H1 (cell line): ENCODE measurements around the gene RNF157. TPM values are rescaled to one million over a fixed set of nuclear protein-coding genes. Genes with fewer than 3 reads are reported as not detected.
A peak's percentile ranks its signal among the peaks of the same experiment; 100 is the strongest.

Experiments
- CTCF ChIA-PET: fragments of 300-600 bp; sonication (Branson Sonifier 250); formaldehyde crosslinking; loops from one replicate; lab custom pipeline; 2021; ENCODE audit not compliant: partially characterized antibody; lab: Charles Lee
- POLR2A ChIA-PET: fragments of 300-600 bp; sonication (Branson Sonifier 250); formaldehyde crosslinking; loops from one replicate; lab custom pipeline; 2021; ENCODE audit warnings: inconsistent platforms; ENCODE audit not compliant: partially characterized antibody; lab: Charles Lee
- DNase-seq, 2 experiments: peaks; one replicate each; pipeline versions ENCODE4 v3.0.0 to v3.0.0-alpha.2; 2010 to 2022; ENCODE audit warnings: low spot score in 2 of 2, low read depth in 1 of 2, mixed read lengths in 1 of 2
- FAIRE-seq: peaks from 2 replicates; lab custom pipeline; 2011; peaks lifted over from hg19 to GRCh38; lab: Jason Lieb, UNC
- H2AFZ ChIP-seq: 2 replicates; pipeline ENCODE4 v1.8.1; 2012; ENCODE audit warnings: low read length, inconsistent platforms
- H2AK5ac ChIP-seq: 2 replicates; pipeline ENCODE4 v1.6.1; 2013; ENCODE audit warnings: low read depth, low read length
- H2BK120ac ChIP-seq: replicated peaks from 2 replicates; pipeline ENCODE3; 2013; ENCODE audit warnings: low read depth, low read length, inconsistent platforms
- H2BK12ac ChIP-seq: 2 replicates; pipeline ENCODE4 v1.6.1; 2013; ENCODE audit warnings: low read depth, low read length
- H2BK15ac ChIP-seq: 2 replicates; pipeline ENCODE4 v1.6.1; 2013; ENCODE audit warnings: low read length
- H2BK20ac ChIP-seq: 2 replicates; pipeline ENCODE4 v1.6.1; 2013; ENCODE audit warnings: low read length
- H2BK5ac ChIP-seq: 2 replicates; pipeline ENCODE4 v1.6.1; 2013; ENCODE audit warnings: low read depth, low read length
- H3K14ac ChIP-seq: 2 replicates; pipeline ENCODE4 v1.6.1; 2013; ENCODE audit warnings: inconsistent platforms; ENCODE audit not compliant: insufficient read length
- H3K18ac ChIP-seq: 2 replicates; pipeline ENCODE4 v1.6.1; 2013; ENCODE audit warnings: low read length; ENCODE audit errors: extremely low read depth
- H3K23ac ChIP-seq: 2 replicates; pipeline ENCODE4 v1.6.1; 2013; ENCODE audit warnings: inconsistent platforms; ENCODE audit not compliant: insufficient read length
- H3K23me2 ChIP-seq: 2 replicates; pipeline ENCODE4 v1.6.1; 2013; ENCODE audit warnings: low read depth, low read length
- H3K27ac ChIP-seq: 2 replicates; pipeline ENCODE4 v1.6.1; 2011; ENCODE audit warnings: low read depth, low read length, inconsistent platforms
- H3K27me3 ChIP-seq, 4 experiments: replicated peaks in 1 of 4; 1 replicate in 1 of 4; 2 replicates in 3 of 4; pipeline versions ENCODE4 v1.6.1 to v1.8.1; 2011 to 2013; ENCODE audit warnings: low read length in 3 of 4, mild to moderate bottlenecking in 3 of 4, inconsistent platforms in 2 of 4, mixed read lengths in 2 of 4, moderate library complexity in 1 of 4; ENCODE audit not compliant: control insufficient read depth in 3 of 4, insufficient read depth in 3 of 4; ENCODE audit errors: extremely low read depth in 1 of 4
- H3K36me3 ChIP-seq, 4 experiments: 2 replicates each; pipeline versions ENCODE4 v1.6.1 to v1.8.1; 2011 to 2013; ENCODE audit warnings: mild to moderate bottlenecking in 4 of 4, low read length in 3 of 4, moderate library complexity in 2 of 4, control low read depth in 1 of 4, inconsistent platforms in 1 of 4; ENCODE audit not compliant: insufficient read depth in 4 of 4, control insufficient read depth in 2 of 4
- H3K4ac ChIP-seq: replicated peaks from 2 replicates; pipeline ENCODE3; 2013; ENCODE audit warnings: low read length, low read depth, mixed read lengths, inconsistent platforms; ENCODE audit not compliant: insufficient read length
- H3K4me1 ChIP-seq, 4 experiments: replicated peaks in 1 of 4; 1 replicate in 1 of 4; 2 replicates in 3 of 4; pipeline versions ENCODE4 v1.6.1 to v1.8.1; 2011 to 2013; ENCODE audit warnings: low read length in 3 of 4, inconsistent platforms in 2 of 4, mixed read lengths in 1 of 4; ENCODE audit not compliant: insufficient read depth in 4 of 4, control insufficient read depth in 3 of 4
- H3K4me2 ChIP-seq, 2 experiments: 2 replicates each; pipeline versions ENCODE4 v1.6.1 to v1.8.1; 2011 to 2013; ENCODE audit warnings: low read depth in 2 of 2, low read length in 2 of 2, control low read depth in 1 of 2, inconsistent platforms in 1 of 2, mild to moderate bottlenecking in 1 of 2; ENCODE audit not compliant: insufficient read depth in 1 of 2
- H3K4me3 ChIP-seq, 4 experiments: fragments of 200-600, 300-600 bp in 1 of 4; sonication (generic), shearing (Covaris generic), sonication (Bioruptor Twin) in 1 of 4; 2 replicates each; pipeline versions ENCODE4 v1.5.1 to v1.8.1; 2011 to 2016; ENCODE audit warnings: low read length in 4 of 4, low read depth in 3 of 4, control low read depth in 2 of 4, inconsistent platforms in 2 of 4, mild to moderate bottlenecking in 2 of 4, mixed read lengths in 1 of 4, moderate library complexity in 1 of 4; ENCODE audit not compliant: insufficient read depth in 2 of 4; ENCODE audit errors: extremely low read depth in 1 of 4
- H3K56ac ChIP-seq: replicated peaks from 2 replicates; pipeline ENCODE3; 2013; ENCODE audit warnings: low read depth, mild to moderate bottlenecking, mixed read lengths, low read length, inconsistent platforms; ENCODE audit not compliant: insufficient read length
- H3K79me1 ChIP-seq: 2 replicates; pipeline ENCODE4 v1.6.1; 2013; ENCODE audit warnings: low read depth, low read length, control low read depth
- H3K79me2 ChIP-seq, 2 experiments: 2 replicates each; pipeline versions ENCODE4 v1.6.1 to v1.8.1; 2012 to 2013; ENCODE audit warnings: low read length in 2 of 2, mild to moderate bottlenecking in 2 of 2, inconsistent platforms in 1 of 2; ENCODE audit not compliant: insufficient read depth in 2 of 2, control insufficient read depth in 1 of 2
- H3K9ac ChIP-seq, 4 experiments: replicated peaks in 1 of 4; 1 replicate in 1 of 4; 2 replicates in 3 of 4; pipeline versions ENCODE4 v1.6.1 to v1.8.1; 2011 to 2013; ENCODE audit warnings: low read depth in 3 of 4, low read length in 3 of 4, control low read depth in 2 of 4, mild to moderate bottlenecking in 2 of 4, moderate library complexity in 2 of 4, inconsistent platforms in 1 of 4; ENCODE audit errors: extremely low read depth in 1 of 4
- H3K9me3 ChIP-seq, 2 experiments: 2 replicates each; pipeline versions ENCODE4 v1.6.1 to v1.8.1; 2012 to 2013; ENCODE audit warnings: mild to moderate bottlenecking in 2 of 2, moderate library complexity in 2 of 2, control low read depth in 1 of 2, inconsistent platforms in 1 of 2, low read depth in 1 of 2, low read length in 1 of 2, mixed read lengths in 1 of 2; ENCODE audit not compliant: insufficient read depth in 2 of 2
- H4K20me1 ChIP-seq, 2 experiments: replicated peaks in 1 of 2; 2 replicates each; pipeline versions ENCODE3 to v1.8.1; 2011 to 2013; ENCODE audit warnings: inconsistent platforms in 2 of 2, low read length in 2 of 2, mild to moderate bottlenecking in 1 of 2; ENCODE audit not compliant: insufficient read depth in 2 of 2, control insufficient read depth in 1 of 2
- H4K5ac ChIP-seq: 2 replicates; pipeline ENCODE4 v1.6.1; 2013; ENCODE audit warnings: low read length, low read depth, mixed read lengths, inconsistent platforms; ENCODE audit not compliant: insufficient read length
- H4K8ac ChIP-seq: 2 replicates; pipeline ENCODE4 v1.8.0; 2013; ENCODE audit warnings: mild to moderate bottlenecking, moderate library complexity, low read length, inconsistent platforms; ENCODE audit not compliant: insufficient read depth; ENCODE audit errors: extremely low read depth
- H4K91ac ChIP-seq: replicated peaks from 2 replicates; pipeline ENCODE3; 2013; ENCODE audit warnings: low read length, mixed read lengths, inconsistent platforms; ENCODE audit not compliant: insufficient read length
- ATF3 ChIP-seq: IDR thresholded peaks from 2 replicates; pipeline ENCODE4 v1.6.1; 2011; ENCODE audit warnings: low read depth, mild to moderate bottlenecking, low read length; ENCODE audit not compliant: insufficient read depth
- BRCA1 ChIP-seq: IDR thresholded peaks from 2 replicates; pipeline ENCODE4 v1.6.1; 2012; ENCODE audit warnings: low read depth, low read length, improper control_type of control experiment
- CREB1 ChIP-seq: IDR thresholded peaks from 2 replicates; pipeline ENCODE4 v1.6.1; 2012; ENCODE audit warnings: inconsistent platforms
- CTBP2 ChIP-seq: IDR thresholded peaks from 2 replicates; pipeline ENCODE4 v1.7.0; 2011; ENCODE audit warnings: borderline replicate concordance, mild to moderate bottlenecking, moderate library complexity, mixed read lengths, low read length; ENCODE audit not compliant: insufficient read depth, insufficient read length
- EP300 ChIP-seq, 2 experiments: IDR thresholded peaks; 1 replicate in 1 of 2; 2 replicates in 1 of 2; pipeline ENCODE4 v1.6.1; 2011 to 2012; ENCODE audit warnings: low read depth in 2 of 2, low read length in 2 of 2, mild to moderate bottlenecking in 2 of 2, borderline replicate concordance in 1 of 2, inconsistent platforms in 1 of 2, moderate library complexity in 1 of 2
- PHF8 ChIP-seq: fragments of 200-600 bp; sonication (generic); conservative IDR thresholded peaks from 2 replicates; pipeline ENCODE4 v1.7.1; 2012; ENCODE audit warnings: low read depth, mild to moderate bottlenecking, inconsistent platforms, low read length, moderate library complexity
- SIRT6 ChIP-seq: IDR thresholded peaks from one replicate; pipeline ENCODE4 v1.7.1; 2012; ENCODE audit warnings: low read length, inconsistent platforms
- SIX5 ChIP-seq: IDR thresholded peaks from 2 replicates; pipeline ENCODE4 v1.6.1; 2011; ENCODE audit warnings: mild to moderate bottlenecking, low read depth, low read length
- SUZ12 ChIP-seq: fragments of 200-600 bp; sonication (generic); IDR thresholded peaks from 2 replicates; pipeline ENCODE4 v1.6.1; 2012; ENCODE audit warnings: mild to moderate bottlenecking, inconsistent platforms, low read length, moderate library complexity, mixed read lengths
- TCF12 ChIP-seq: IDR thresholded peaks from 2 replicates; pipeline ENCODE4 v1.6.1; 2011; ENCODE audit warnings: low read depth, mild to moderate bottlenecking, low read length
- WGBS, 2 experiments: shearing (Covaris generic) in 1 of 2; methylation state at CpG; one replicate each; pipeline versions ENCODE4 v1.1.6 to v1.1.7; 2013 to 2015; ENCODE audit warnings: low lambda C conversion rate in 2 of 2, mixed read lengths in 2 of 2, inconsistent platforms in 1 of 2, low coverage in 1 of 2, missing lambda C conversion rate in 1 of 2; ENCODE audit not compliant: insufficient replicate concordance in 2 of 2, insufficient coverage in 1 of 2, insufficient read length in 1 of 2; ENCODE audit errors: extremely low coverage in 1 of 2, missing lambda C conversion rate in 1 of 2; 5-methylcytosine and 5-hydroxymethylcytosine counted together
- polyA plus RNA-seq, 7 experiments: library from polyadenylated mRNA; depleted of rRNA in 3 of 7; stranded (reverse) in 5 of 7; unstranded in 2 of 7; fragments of >200 nt in 5 of 7; fragments of 200-250 nt in 2 of 7; gene quantifications; 1 replicate in 5 of 7; 2 replicates in 1 of 7; 4 replicates in 1 of 7; pipeline versions ENCODE4 v1.2.1 to v1.2.3, GENCODE V29; 2011 to 2013; ENCODE audit warnings: missing spikeins in 2 of 7, mixed read lengths in 2 of 7
- total RNA-seq: library from RNA; stranded (reverse); fragmentation: NEBNext Ultra II Directional; extraction: Animal tissue kit (Norgen Biotek cat#: 25700); gene quantifications from 2 replicates; pipeline ENCODE4 v1.2.1, GENCODE V29; 2021
- TF ChIP-seq, protein P1 (sequence below): IDR thresholded peaks from 2 replicates; pipeline ENCODE4 v1.6.1; 2012; ENCODE audit warnings: inconsistent platforms

Gene RNF157
- total and polyA plus RNA-seq, 2 of the 8 experiments (the other 6 are each of a cell fraction or from before 2014, with no cell fraction given) = 13.4 to 16.7 TPM

DNA sequence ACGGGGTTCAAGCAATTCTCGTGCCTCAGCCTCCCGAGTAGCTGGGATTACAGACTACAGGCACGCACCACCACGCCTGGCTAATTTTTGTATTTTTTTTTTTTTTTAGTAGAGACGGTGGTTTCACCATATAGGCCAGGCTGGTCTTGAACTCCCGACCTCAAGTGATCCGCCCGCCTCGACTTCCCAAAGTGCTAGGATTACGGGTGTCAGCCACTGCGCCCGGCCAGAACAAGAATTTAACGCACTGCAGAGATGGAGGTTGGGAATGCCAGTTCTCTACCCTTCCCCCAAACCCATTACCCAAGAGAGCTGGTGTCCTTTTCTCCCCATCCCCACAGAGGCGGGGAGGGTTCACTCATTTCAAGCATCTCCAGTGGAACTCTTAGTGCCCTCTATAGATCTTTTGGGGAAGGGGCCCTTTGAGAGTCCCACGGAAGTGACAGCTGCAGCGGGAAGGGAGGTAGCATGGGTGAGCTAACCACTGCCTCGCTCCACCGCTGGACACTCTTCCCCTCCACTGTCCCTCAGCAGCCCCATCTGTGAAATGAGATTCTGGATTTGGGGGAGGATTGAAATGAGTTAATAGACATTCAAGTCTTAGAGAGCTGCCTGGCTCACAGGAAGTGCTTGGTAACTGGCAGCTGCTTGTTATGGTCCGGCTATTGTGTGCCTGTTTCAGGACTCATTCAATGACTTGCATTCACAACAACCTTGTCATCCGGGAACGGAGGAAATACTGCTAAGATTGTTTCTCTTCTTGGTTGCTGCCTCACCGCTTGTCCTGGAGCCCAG is 21.3 kb upstream of the RNF157 start:
- H3K4me2 ChIP-seq = no peak overlapping the region
- H2BK20ac ChIP-seq = no peak overlapping the region
- no peak overlapping the region for H3K9ac ChIP-seq
- H4K8ac ChIP-seq = no peak overlapping the region
- DNase-seq (no peak), FAIRE-seq (no peak)
- no peaks in the 10 kb centered on the region for H3K23me2 ChIP-seq
- no peak overlapping the region for H3K14ac ChIP-seq
- H3K23ac ChIP-seq = no peak overlapping the region
- no peak for TF ChIP-seq BRCA1
- TF ChIP-seq, protein P1, sequence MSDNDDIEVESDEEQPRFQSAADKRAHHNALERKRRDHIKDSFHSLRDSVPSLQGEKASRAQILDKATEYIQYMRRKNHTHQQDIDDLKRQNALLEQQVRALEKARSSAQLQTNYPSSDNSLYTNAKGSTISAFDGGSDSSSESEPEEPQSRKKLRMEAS = no peak
- no peak for TF ChIP-seq CTBP2
- TF ChIP-seq SIX5 = no peak
- TF ChIP-seq TCF12 = no peak
- TF ChIP-seq SIRT6 = no peak
- TF ChIP-seq ATF3 = no peak
- no peak for TF ChIP-seq SUZ12
- no peak for TF ChIP-seq PHF8
- TF ChIP-seq CREB1 = no peak
- no peak for TF ChIP-seq EP300 (IDR thresholded peaks at IDR 0.05; ENCODE audit: borderline replicate concordance in 1 of 2, low read depth in 2 of 2, low read length in 2 of 2)
- no peaks in the 10 kb centered on the region for H4K20me1 ChIP-seq
- no peak overlapping the region for H4K5ac ChIP-seq
- CTCF ChIA-PET = interaction anchor here (0.6 to 6.2 kb wide), 14 partner anchors 12 to 244 kb away, joined by 3 to 49 read pairs (median 4); no protein-coding TSS in a partner anchor
- peak overlapping the region; percentile 87; the same call in 1 of the 2 replicates for H2BK12ac ChIP-seq
- no peak overlapping the region for H3K18ac ChIP-seq
- H3K9me3 ChIP-seq = no peaks in the 10 kb centered on the region; a peak in 1 of 4 replicates
- POLR2A ChIA-PET = interaction anchor here (0.8 to 2.1 kb wide), 3 partner anchors 10 to 159 kb away, joined by 3 to 5 read pairs (median 5); no protein-coding TSS in a partner anchor
- no peak overlapping the region for H2BK15ac ChIP-seq
- no peak overlapping the region for H3K4ac ChIP-seq
- H4K91ac ChIP-seq = no peak overlapping the region
- WGBS, 2 experiments = 91% methylated on average over 12 of the region's 23 CpGs; no CpG with 5 or more reads in 1 of the 2 experiments
- no peak overlapping the region for H2AK5ac ChIP-seq
- no peaks in the 10 kb centered on the region for H3K79me1 ChIP-seq
- H3K56ac ChIP-seq = no peak overlapping the region
- peaks cover 0 to 5% of the 10 kb centered on the region in 2 experiments; a peak in 3 of 4 replicates for H3K79me2 ChIP-seq
- H2BK5ac ChIP-seq = no peak overlapping the region
- 0 out of 2 replicates have a peak overlapping the region, but pooled peaks have one; percentile 45 for H2AFZ ChIP-seq
- no peaks in the 10 kb centered on the region for H3K36me3 ChIP-seq
- H3K27me3 ChIP-seq = no peaks in the 10 kb centered on the region; a peak in 1 of 7 replicates
- H3K4me3 ChIP-seq = no peak overlapping the region
- peaks cover 0 to 3% (median under 1%) of the 10 kb centered on the region in 4 experiments; a peak in 5 of 7 replicates for H3K4me1 ChIP-seq
- no peak overlapping the region for H2BK120ac ChIP-seq
- no peak overlapping the region for H3K27ac ChIP-seq
